Mesodermal cell (in vitro differentiated cells): ENCODE data around the gene LSAMP.
"Not testable (repeated sequence)": the region's sequence is repeated elsewhere in the genome, so short reads cannot be mapped to it uniquely, and the experiment has no call there.

Experiments
- H3K27ac ChIP-seq: 2 replicates; pipeline ENCODE4 v1.7.0; 2013; ENCODE audit warnings: mild to moderate bottlenecking, low read depth, low read length, moderate library complexity; ENCODE audit not compliant: severe bottlenecking
- H3K36me3 ChIP-seq: 2 replicates; pipeline ENCODE4 v1.7.1; 2013; ENCODE audit warnings: mild to moderate bottlenecking, low read length, moderate library complexity; ENCODE audit not compliant: control insufficient read depth, insufficient read depth
- H3K4me1 ChIP-seq: one replicate; pipeline ENCODE4 v1.7.1; 2013; ENCODE audit warnings: mild to moderate bottlenecking, low read length; ENCODE audit not compliant: insufficient read depth, control insufficient read depth, poor library complexity, severe bottlenecking
- H3K4me3 ChIP-seq: 2 replicates; pipeline ENCODE4 v1.7.0; 2013; ENCODE audit warnings: low read length, control low read depth, mild to moderate bottlenecking; ENCODE audit not compliant: insufficient read depth, poor library complexity, severe bottlenecking; ENCODE audit errors: extremely low read depth
- H3K9me3 ChIP-seq: 2 replicates; pipeline ENCODE4 v1.7.1; 2013; ENCODE audit warnings: mild to moderate bottlenecking, low read length, moderate library complexity; ENCODE audit not compliant: control insufficient read depth
- WGBS, 2 experiments: methylation state at CpG; one replicate each; pipeline ENCODE4 v1.1.5; 2013; ENCODE audit warnings: missing lambda C conversion rate in 2 of 2; ENCODE audit not compliant: insufficient coverage in 2 of 2; 5-methylcytosine and 5-hydroxymethylcytosine counted together

The LSAMP gene

GRCh38 chr3:116208830-116209229 lies 236.5 kb downstream of the LSAMP start:
- 78 to 83% methylated on average over 14 to 15 of the region's 15 CpGs for whole genome bisulfite sequencing, 2 experiments

GRCh38 chr3:116200956-116201690 lies 244.2 kb downstream of the LSAMP start:
- Histone ChIP-seq H3K27ac (no peak overlapping the region), H3K4me3 (no peak overlapping the region), H3K4me1 (peaks cover 3% of the 10 kb centered on the region), H3K36me3 (no peaks in the 10 kb centered on the region), H3K9me3 (no peaks in the 10 kb centered on the region)
- 76 to 84% methylated on average over 4 of the region's 5 CpGs for WGBS, 2 experiments

More at GRCh38 chr3:116208830-116209229, 236.5 kb downstream of the LSAMP start:
- H3K4me3 ChIP-seq, H3K4me1 ChIP-seq, H3K36me3 ChIP-seq, H3K27ac ChIP-seq, H3K9me3 ChIP-seq: not testable (repeated sequence)

GRCh38 chr3:116199063-116199462 lies 246.2 kb downstream of the LSAMP start:
- WGBS, 2 experiments: no CpG with 5 or more reads among the region's 2 CpGs
- H3K9me3 ChIP-seq: no peaks in the 10 kb centered on the region
- no peak overlapping the region for H3K27ac ChIP-seq
- no peak overlapping the region for H3K4me3 ChIP-seq
- peaks cover 3% of the 10 kb centered on the region for H3K4me1 ChIP-seq
- no peaks in the 10 kb centered on the region for H3K36me3 ChIP-seq

GRCh38 chr3:116198087-116198486 lies 247.2 kb downstream of the LSAMP start:
- Histone ChIP-seq H3K4me3 (no peak overlapping the region), H3K9me3 (no peaks in the 10 kb centered on the region), H3K27ac (no peak overlapping the region), H3K36me3 (no peaks in the 10 kb centered on the region), H3K4me1 (peaks cover 3% of the 10 kb centered on the region)
- WGBS, 2 experiments: 92 to 100% methylated on average over 2 of the region's 2 CpGs

- Histone ChIP-seq H3K36me3 (no peaks in the 10 kb centered on the region), H3K9me3 (no peaks in the 10 kb centered on the region), H3K27ac (no peak overlapping the region), H3K4me1 (no peaks in the 10 kb centered on the region), H3K4me3 (no peak overlapping the region)
- WGBS, 2 experiments: 80% methylated on average over 1 of the region's 1 CpG; no CpG with 5 or more reads in 1 of the 2 experiments
Measured at GRCh38 chr3:116192464-116192863, 252.8 kb downstream of the LSAMP start.

GRCh38 chr3:116191409-116191808 lies 253.9 kb downstream of the LSAMP start:
- Histone ChIP-seq H3K4me3 (no peak overlapping the region), H3K4me1 (no peaks in the 10 kb centered on the region), H3K36me3 (no peaks in the 10 kb centered on the region), H3K27ac (no peak overlapping the region), H3K9me3 (no peaks in the 10 kb centered on the region)
- 66 to 100% methylated on average over 1 to 2 of the region's 2 CpGs for WGBS, 2 experiments

GRCh38 chr3:116190095-116190494 lies 255.2 kb downstream of the LSAMP start:
- no CpG with 5 or more reads among the region's 3 CpGs for WGBS, 2 experiments
- Histone ChIP-seq H3K9me3 (no peaks in the 10 kb centered on the region), H3K4me3 (no peak overlapping the region), H3K36me3 (no peaks in the 10 kb centered on the region), H3K4me1 (peaks cover 4% of the 10 kb centered on the region), H3K27ac (no peak overlapping the region)

GRCh38 chr3:116188231-116188785 lies 257.0 kb downstream of the LSAMP start:
- H3K36me3 ChIP-seq: no peaks in the 10 kb centered on the region
- H3K27ac ChIP-seq: no peak overlapping the region
- no peaks in the 10 kb centered on the region for H3K9me3 ChIP-seq
- WGBS, 2 experiments: no CpG with 5 or more reads among the region's 3 CpGs
- H3K4me1 ChIP-seq: peaks cover 4% of the 10 kb centered on the region
- no peak overlapping the region for H3K4me3 ChIP-seq

GRCh38 chr3:116186049-116186448 lies 259.2 kb downstream of the LSAMP start:
- Histone ChIP-seq H3K4me1 (peaks cover 4% of the 10 kb centered on the region), H3K36me3 (no peaks in the 10 kb centered on the region), H3K27ac (no peak overlapping the region), H3K4me3 (no peak overlapping the region), H3K9me3 (no peaks in the 10 kb centered on the region)
- WGBS, 2 experiments: no CpG with 5 or more reads among the region's 1 CpG

GRCh38 chr3:116181159-116181558 lies 264.1 kb downstream of the LSAMP start:
- Histone ChIP-seq H3K27ac (no peak overlapping the region), H3K4me1 (peaks cover 4% of the 10 kb centered on the region), H3K4me3 (no peak overlapping the region), H3K9me3 (no peaks in the 10 kb centered on the region), H3K36me3 (no peaks in the 10 kb centered on the region)

- WGBS, 2 experiments: no CpG with 5 or more reads among the region's 1 CpG
- H3K36me3 ChIP-seq: no peaks in the 10 kb centered on the region
- H3K9me3 ChIP-seq: no peaks in the 10 kb centered on the region
- H3K27ac ChIP-seq: no peak overlapping the region
- no peaks in the 10 kb centered on the region for H3K4me1 ChIP-seq
- no peak overlapping the region for H3K4me3 ChIP-seq
Measured at GRCh38 chr3:116179091-116179490, 266.2 kb downstream of the LSAMP start.
